ENCODE measurements around the gene GRK2.

Gene GRK2

DNA sequence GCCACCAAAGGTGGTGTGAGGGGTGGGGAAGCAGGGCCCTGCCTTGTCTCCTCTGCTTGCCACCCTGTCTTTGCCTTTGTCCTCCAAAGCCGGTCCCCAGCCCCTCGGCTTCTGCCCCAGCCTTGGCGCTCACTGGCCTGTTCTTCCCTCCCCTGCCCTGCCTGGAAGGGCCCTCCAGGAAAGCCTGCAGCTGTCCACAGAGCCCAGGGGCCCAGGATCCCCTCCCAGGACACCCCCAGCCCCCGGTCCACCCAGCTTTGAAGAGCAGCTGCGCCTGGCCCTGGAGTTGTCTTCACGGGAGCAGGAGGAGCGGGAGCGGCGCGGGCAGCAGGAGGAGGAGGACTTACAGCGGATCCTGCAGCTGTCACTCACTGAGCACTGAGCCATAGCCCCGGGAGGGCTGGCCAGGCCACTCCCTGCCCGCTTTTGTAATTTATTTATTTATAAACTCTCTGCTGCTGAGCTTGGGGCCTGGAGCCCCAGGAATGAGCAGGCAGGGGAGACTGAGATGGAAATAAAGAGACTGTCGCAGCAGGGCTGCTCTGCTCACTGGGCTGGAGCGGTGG lies 35.8 kb downstream of the GRK2 start:
- peak; percentile 20 to 27 for DNase-seq

GRCh38 chr11:67302571-67303131 lies 36.4 kb downstream of the GRK2 start:
- DNase-seq, result peak; percentile 13 to 23

DNA sequence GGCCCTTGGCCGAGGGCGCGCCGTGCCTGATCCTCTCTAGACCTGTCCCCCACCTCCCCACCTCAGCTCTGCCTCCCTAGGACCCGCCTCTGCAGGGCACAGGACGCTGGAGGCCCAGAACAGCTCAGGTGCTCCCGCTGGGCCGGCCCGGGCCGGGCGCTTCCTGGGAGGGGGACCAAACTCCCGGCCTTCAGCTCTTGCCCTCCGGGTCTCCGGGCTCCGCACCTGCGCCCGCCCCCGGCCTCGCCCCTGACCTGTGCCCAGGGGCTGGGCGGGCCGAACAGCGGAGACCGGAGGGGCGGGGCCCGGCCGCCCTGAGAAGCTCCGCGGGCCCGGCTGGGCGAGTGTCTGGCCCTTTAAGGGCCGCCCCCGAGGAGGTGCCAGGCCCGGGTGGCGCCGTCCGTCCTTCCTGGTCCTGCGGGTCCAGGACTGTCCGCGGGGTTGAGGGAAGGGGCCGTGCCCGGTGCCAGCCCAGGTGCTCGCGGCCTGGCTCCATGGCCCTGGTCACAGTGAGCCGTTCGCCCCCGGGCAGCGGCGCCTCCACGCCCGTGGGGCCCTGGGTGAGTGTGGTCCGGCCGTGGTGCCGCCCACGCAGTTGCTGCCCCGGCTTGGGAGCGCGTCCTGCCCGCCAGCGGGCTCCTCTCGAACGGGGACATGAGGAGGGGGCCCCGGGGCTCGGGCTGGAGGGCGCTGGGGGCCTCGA lies 37.0 kb downstream of the GRK2 start, which contains the start of gene SSH3:
TSS of gene SSH3 (plus strand) at position 399 of the 703 bp plus-strand sequence. CDS start at position 495, 96 bp downstream.
- DNase-seq, result peak; percentile 29 to 35

GRCh38 chr11:67303835-67304411 lies 37.6 kb downstream of the GRK2 start:
- DNase-seq, result no peak

DNA sequence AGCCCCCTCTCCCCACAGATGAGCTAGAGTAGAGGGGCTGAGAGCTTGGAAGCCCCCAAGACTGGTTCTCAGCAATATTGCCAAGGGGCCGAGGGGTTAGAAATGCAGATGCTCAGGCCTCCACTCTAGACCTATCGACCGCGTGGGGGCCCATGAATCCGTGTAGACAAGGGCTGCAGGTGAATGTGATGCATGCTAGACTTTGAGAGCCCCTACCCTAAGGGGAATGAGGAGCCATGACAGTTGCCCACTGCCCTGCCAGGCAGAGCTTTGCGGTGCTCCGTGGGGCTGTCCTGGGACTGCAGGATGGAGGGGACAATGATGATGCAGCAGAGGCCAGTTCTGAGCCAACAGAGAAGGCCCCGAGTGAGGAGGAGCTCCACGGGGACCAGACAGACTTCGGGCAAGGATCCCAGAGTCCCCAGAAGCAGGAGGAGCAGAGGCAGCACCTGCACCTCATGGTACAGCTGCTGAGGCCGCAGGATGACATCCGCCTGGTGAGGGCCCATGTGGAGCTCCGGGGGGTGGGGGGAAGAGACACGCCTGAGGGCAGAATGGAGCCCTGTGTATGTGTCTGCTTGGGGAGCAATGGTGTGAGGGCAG lies 38.3 kb downstream of the GRK2 start:
- no peak for DNase-seq

DNA sequence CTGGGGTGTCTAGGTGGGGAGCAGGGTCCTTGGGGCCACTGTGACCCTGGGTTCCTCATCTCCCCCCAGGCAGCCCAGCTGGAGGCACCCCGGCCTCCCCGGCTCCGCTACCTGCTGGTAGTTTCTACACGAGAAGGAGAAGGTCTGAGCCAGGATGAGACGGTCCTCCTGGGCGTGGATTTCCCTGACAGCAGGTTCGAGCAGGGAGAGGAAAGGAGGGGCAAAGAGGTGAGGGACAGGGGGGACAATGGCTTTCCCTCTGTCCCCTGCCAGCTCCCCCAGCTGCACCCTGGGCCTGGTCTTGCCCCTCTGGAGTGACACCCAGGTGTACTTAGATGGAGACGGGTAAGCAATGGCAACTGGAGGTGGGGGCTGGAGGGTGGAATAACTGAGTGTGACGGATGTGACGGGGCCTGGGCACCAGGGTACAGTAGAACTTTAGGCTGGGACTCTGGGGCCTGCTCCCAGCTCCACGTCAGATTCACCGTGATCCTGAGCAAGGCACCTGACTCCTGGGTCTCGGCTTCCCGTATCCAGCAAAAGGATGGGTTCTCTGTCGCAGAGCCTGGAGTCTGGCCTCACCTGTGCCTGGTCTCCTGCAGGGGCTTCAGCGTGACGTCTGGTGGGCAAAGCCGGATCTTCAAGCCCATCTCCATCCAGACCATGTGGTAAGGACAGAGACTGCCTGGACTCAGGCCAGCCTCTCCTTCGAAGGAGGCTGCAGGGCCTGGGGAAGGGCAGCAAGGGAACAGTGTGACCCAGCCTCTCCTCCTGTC lies 40.7 kb downstream of the GRK2 start:
- no peak for DNase-seq

DNA sequence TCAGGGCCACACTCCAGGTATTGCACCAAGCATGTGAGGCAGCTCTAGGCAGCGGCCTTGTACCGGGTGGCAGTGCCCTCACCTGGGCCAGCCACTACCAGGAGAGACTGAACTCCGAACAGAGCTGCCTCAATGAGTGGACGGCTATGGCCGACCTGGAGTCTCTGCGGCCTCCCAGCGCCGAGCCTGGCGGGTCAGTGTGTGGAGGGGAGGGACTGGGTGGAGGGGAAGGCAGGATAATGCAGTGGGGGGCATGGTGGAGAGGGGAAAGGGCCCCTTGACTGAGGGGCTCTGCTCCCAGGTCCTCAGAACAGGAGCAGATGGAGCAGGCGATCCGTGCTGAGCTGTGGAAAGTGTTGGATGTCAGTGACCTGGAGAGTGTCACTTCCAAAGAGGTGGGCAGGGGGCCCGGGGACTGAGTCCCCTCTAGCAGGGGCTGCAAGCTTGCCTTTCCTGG lies 41.3 kb downstream of the GRK2 start:
- no peak for DNase-seq

DNA sequence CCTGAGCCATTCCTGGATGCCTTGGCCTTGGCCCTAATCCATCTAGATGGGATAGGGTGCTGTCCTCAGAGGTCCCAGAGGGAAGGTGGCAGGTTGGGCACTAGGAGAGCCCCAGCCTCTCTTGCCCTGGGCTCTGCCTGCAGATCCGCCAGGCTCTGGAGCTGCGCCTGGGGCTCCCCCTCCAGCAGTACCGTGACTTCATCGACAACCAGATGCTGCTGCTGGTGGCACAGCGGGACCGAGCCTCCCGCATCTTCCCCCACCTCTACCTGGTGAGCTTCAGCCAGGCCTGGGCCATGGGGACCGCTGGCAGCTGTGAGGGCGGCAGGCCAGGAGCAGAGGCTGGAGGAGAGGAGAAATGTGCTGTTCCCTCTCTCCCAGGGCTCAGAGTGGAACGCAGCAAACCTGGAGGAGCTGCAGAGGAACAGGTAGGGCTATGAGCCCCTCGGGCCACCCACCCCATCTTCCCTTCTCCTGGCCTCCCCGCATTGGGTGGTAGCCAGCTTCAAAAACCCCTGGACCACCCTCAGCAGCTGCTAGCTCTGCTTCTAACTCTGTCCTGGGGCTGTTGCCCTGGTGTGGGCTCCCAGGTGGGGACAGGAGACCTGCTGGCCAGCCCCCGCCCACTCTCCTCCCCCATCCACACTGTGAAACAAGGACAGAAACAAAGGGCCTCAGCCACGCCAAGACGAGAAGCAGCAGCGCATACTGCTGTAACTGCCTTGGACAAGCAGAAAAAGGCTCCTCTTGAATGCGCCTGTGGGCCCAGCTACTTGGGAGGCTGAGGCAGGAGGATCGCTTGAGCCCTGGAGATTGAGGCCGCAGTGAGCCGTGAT lies 42.0 kb downstream of the GRK2 start:
- DNase-seq, result no peak

DNA sequence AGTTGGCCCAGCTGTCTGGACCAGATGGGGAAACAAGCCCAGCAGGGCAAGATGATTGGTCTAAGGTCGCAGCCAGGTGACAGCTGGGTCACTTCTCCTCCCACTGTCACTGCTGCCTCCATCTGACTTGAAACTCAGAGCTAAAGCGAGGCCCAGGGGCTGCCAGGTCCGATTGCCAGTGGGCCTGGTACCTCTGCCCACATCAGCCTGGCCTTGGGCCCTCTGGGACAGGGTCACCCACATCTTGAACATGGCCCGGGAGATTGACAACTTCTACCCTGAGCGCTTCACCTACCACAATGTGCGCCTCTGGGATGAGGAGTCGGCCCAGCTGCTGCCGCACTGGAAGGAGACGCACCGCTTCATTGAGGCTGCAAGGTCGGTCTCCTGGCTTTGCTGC lies 42.9 kb downstream of the GRK2 start:
- DNase-seq, result no peak

DNA sequence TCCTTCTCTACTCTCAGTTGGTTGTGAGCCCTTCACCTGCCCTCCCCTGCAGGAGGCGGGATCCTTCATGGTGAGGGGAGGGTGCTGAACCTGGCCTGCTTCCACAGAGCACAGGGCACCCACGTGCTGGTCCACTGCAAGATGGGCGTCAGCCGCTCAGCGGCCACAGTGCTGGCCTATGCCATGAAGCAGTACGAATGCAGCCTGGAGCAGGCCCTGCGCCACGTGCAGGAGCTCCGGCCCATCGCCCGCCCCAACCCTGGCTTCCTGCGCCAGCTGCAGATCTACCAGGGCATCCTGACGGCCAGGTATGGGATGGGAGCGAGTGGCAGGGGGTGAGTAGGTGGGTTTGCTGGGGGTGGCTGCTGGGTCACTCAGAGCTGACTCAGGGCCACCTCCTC lies 43.4 kb downstream of the GRK2 start:
- DNase-seq, result no peak

- no peak for DNase-seq
These were observed 44.2 kb downstream of the GRK2 start for GRCh38 chr11:67310246-67311050.

DNA sequence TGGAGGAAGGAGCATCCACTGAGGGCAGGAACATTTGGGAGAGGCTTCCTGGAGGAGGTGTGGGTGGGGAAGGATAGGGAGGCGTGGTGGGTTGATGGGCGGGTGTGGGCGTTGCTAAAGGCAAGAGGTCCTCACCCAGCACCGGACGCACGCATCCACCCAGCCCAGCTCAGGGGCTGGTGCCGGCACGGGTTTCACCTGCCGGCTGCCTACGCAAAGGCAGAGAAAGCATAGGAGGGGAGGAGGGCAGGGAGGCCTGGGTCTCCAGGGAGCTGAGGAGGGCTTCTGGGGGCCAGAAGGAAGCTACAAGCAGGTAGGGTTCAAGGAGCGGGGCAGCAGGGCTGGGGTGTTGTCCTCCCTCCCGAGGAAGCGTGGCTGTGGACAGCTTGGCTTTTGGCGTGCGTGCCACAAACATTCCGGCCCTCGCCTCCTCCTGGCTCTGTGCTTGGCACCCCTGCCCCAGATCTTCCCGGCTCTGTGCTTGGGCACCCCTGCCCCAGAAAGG lies 44.8 kb downstream of the GRK2 start:
- DNase-seq, result no peak

DNA sequence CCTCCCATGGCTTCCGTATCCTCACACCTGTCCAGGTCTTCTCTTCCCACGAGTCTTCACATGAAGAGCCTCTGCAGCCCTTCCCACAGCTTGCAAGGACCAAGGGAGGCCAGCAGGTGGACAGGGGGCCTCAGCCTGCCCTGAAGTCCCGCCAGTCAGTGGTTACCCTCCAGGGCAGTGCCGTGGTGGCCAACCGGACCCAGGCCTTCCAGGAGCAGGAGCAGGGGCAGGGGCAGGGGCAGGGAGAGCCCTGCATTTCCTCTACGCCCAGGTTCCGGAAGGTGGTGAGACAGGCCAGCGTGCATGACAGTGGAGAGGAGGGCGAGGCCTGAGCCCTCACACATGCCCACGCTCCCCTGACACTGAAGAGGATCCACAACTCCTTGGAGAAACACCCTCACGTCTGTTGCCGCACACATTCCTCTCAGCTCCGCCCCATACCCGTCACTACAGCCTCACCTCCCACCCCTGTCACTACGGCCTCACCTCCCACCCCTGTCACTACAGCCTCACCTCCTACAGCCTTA lies 45.3 kb downstream of the GRK2 start:
- no peak for DNase-seq

- DNase-seq, result no peak
These were observed 46.1 kb downstream of the GRK2 start for GRCh38 chr11:67312187-67313021.

- DNase-seq, result no peak
These were observed 47.0 kb downstream of the GRK2 start for GRCh38 chr11:67313125-67313890.

DNA sequence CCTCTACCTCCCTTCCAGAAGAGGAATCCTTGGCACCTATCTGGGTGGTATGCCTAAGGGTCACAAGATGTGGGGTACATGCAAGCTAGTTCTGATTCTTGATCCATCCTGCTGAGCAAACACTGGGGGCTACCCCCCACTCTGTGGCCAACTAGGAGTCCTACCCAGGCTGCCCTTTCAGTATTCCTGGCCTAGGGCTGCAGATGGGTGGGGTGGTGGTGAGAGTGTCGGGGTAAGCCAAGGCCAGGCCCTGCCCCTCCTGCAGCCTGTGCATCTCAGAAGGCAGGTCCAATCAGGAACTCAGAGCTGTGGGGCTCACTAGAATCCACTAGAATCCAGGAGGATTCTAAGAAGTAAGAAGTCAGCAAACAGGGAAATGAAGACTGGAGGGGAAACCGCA lies 47.9 kb downstream of the GRK2 start:
- DNase-seq, result no peak

GRCh38 chr11:67315325-67315909 lies 49.1 kb downstream of the GRK2 start:
- DNase-seq, result no peak

- no peak for DNase-seq
These were observed 50.6 kb downstream of the GRK2 start for GRCh38 chr11:67316882-67317204.

Data from NCI-H2081 (cell line).